Smooth muscle cell (in vitro differentiated cells): ENCODE results near the gene TPK1. TPM values are rescaled to one million over a fixed set of nuclear protein-coding genes. Genes with fewer than 3 reads are reported as not detected.
A peak's percentile ranks its signal among the peaks of the same experiment; 100 is the strongest.

ENCODE experiments used
- DNase-seq: peaks from one replicate; lab custom pipeline; 2025; ENCODE audit not compliant: unreplicated experiment; lab: John Stamatoyannopoulos, UW
- H2AFZ ChIP-seq: fragments of 200-600 bp; sonication (generic); 2 replicates; pipeline ENCODE4 v1.6.0; 2016; ENCODE audit warnings: antibody characterized with exemption, low read depth, mild to moderate bottlenecking
- H3F3A ChIP-seq: fragments of 200-600 bp; sonication (generic); 2 replicates; pipeline ENCODE4 v1.6.0; 2017; ENCODE audit warnings: antibody characterized with exemption, low read depth
- H3K27ac ChIP-seq: fragments of 200-600 bp; sonication (generic); 2 replicates; pipeline ENCODE4 v1.5.1; 2016; ENCODE audit warnings: low read depth, mild to moderate bottlenecking
- H3K27me3 ChIP-seq: fragments of 200-600 bp; sonication (generic); 2 replicates; pipeline ENCODE4 v1.6.1; 2016; ENCODE audit warnings: low read depth, mild to moderate bottlenecking
- H3K36me3 ChIP-seq: fragments of 200-600 bp; sonication (generic); 2 replicates; pipeline ENCODE4 v1.5.1; 2016; ENCODE audit warnings: low read depth
- H3K4me1 ChIP-seq: fragments of 200-600 bp; sonication (generic); 2 replicates; pipeline ENCODE4 v1.5.1; 2016; ENCODE audit warnings: low read depth
- H3K4me2 ChIP-seq: fragments of 200-600 bp; sonication (generic); 2 replicates; pipeline ENCODE4 v1.6.0; 2016; ENCODE audit warnings: mild to moderate bottlenecking
- H3K4me3 ChIP-seq: fragments of 200-600 bp; sonication (generic); 2 replicates; pipeline ENCODE4 v1.5.1; 2016; ENCODE audit warnings: mild to moderate bottlenecking
- H3K79me2 ChIP-seq: fragments of 200-600 bp; sonication (generic); 2 replicates; pipeline ENCODE4 v1.6.0; 2016; ENCODE audit warnings: low read depth, mild to moderate bottlenecking
- H3K9ac ChIP-seq: fragments of 200-600 bp; sonication (generic); 2 replicates; pipeline ENCODE4 v1.6.0; 2016; ENCODE audit warnings: low read depth
- H3K9me3 ChIP-seq: fragments of 200-600 bp; sonication (generic); replicated peaks from 2 replicates; pipeline ENCODE4 v1.5.1; 2016; ENCODE audit warnings: low read depth
- H4K20me1 ChIP-seq: fragments of 200-600 bp; sonication (generic); 2 replicates; pipeline ENCODE4 v1.6.0; 2016; ENCODE audit warnings: low read depth
- CTCF ChIP-seq: fragments of 200-600 bp; sonication (generic); IDR thresholded peaks from 2 replicates; pipeline ENCODE4 v1.5.1; 2017; ENCODE audit warnings: borderline replicate concordance, mild to moderate bottlenecking, antibody characterized with exemption; ENCODE audit not compliant: insufficient read depth, poor library complexity, severe bottlenecking
- WGBS: methylation state at CpG from one replicate; pipeline ENCODE4 v1.1.7; 2016; ENCODE audit warnings: low lambda C conversion rate; 5-methylcytosine and 5-hydroxymethylcytosine counted together
- polyA plus RNA-seq: library from polyadenylated mRNA; unstranded; fragments of >200 nt; fragmentation: Nextera tagmentation; extraction: Ambion mirVana; gene quantifications from 2 replicates; pipeline ENCODE4 v1.2.1, GENCODE V29; 2016
- total RNA-seq: library from RNA; depleted of rRNA; stranded (reverse); fragments of >200 nt; gene quantifications from 2 replicates; pipeline ENCODE4 v1.2.3, GENCODE V29; 2014

TPK1 gene
- total and polyA plus RNA-seq, 2 experiments from 2014 or later: 1.2 to 1.9 TPM

- H2AFZ ChIP-seq: no peak overlapping the region
- H3K9ac ChIP-seq: no peak overlapping the region
- TF ChIP-seq CTCF: no peak
- H3K27me3 ChIP-seq: no peaks in the 10 kb centered on the region
- H3K79me2 ChIP-seq: no peaks in the 10 kb centered on the region
- no peaks in the 10 kb centered on the region for H3K36me3 ChIP-seq
- H3K4me3 ChIP-seq: no peak overlapping the region
- WGBS: 72% methylated on average over 13 of the region's 13 CpGs
- DNase-seq: no peak
- H3K4me2 ChIP-seq: no peak overlapping the region
- H3K27ac ChIP-seq: no peak overlapping the region
- H3K4me1 ChIP-seq: peaks cover 15% of the 10 kb centered on the region
- H3K9me3 ChIP-seq: no peaks in the 10 kb centered on the region
- no peaks in the 10 kb centered on the region for H3F3A ChIP-seq
- H4K20me1 ChIP-seq: no peaks in the 10 kb centered on the region
Observed at GRCh38 chr7:144527051-144527471, 308.8 kb downstream of the TPK1 start.

- no peak for TF ChIP-seq CTCF
- no peaks in the 10 kb centered on the region for H3K9me3 ChIP-seq
- no peak overlapping the region for H3K4me3 ChIP-seq
- H3K4me2 ChIP-seq: peak overlapping the region; percentile 27
- no peak overlapping the region for H3K9ac ChIP-seq
- peaks cover 10% of the 10 kb centered on the region for H3K4me1 ChIP-seq
- H3K79me2 ChIP-seq: no peaks in the 10 kb centered on the region
- H3F3A ChIP-seq: no peaks in the 10 kb centered on the region
- no peak overlapping the region for H2AFZ ChIP-seq
- 50% methylated on average over 1 of the region's 1 CpG for WGBS
- H3K27ac ChIP-seq: no peak overlapping the region
- no peaks in the 10 kb centered on the region for H3K36me3 ChIP-seq
- no peaks in the 10 kb centered on the region for H3K27me3 ChIP-seq
- no peak for DNase-seq
- no peaks in the 10 kb centered on the region for H4K20me1 ChIP-seq
Observed at GRCh38 chr7:144525956-144526355, 309.9 kb downstream of the TPK1 start.

GRCh38 chr7:144524271-144524670 lies 311.6 kb downstream of the TPK1 start:
- no peak overlapping the region for H3K9ac ChIP-seq
- peaks cover 5% of the 10 kb centered on the region for H3K4me1 ChIP-seq
- H3K4me3 ChIP-seq: no peak overlapping the region
- no peaks in the 10 kb centered on the region for H3K79me2 ChIP-seq
- H2AFZ ChIP-seq: no peak overlapping the region
- no peaks in the 10 kb centered on the region for H3K27me3 ChIP-seq
- H3K27ac ChIP-seq: no peak overlapping the region
- no peaks in the 10 kb centered on the region for H3K9me3 ChIP-seq
- no peak overlapping the region for H3K4me2 ChIP-seq
- DNase-seq: no peak
- no peaks in the 10 kb centered on the region for H3K36me3 ChIP-seq
- TF ChIP-seq CTCF: no peak
- H4K20me1 ChIP-seq: no peaks in the 10 kb centered on the region
- 93% methylated on average over 3 of the region's 3 CpGs for WGBS
- no peaks in the 10 kb centered on the region for H3F3A ChIP-seq

- no peaks in the 10 kb centered on the region for H3K79me2 ChIP-seq
- 94% methylated on average over 3 of the region's 3 CpGs for WGBS
- no peaks in the 10 kb centered on the region for H4K20me1 ChIP-seq
- H3K9me3 ChIP-seq: no peaks in the 10 kb centered on the region
- TF ChIP-seq CTCF: no peak
- no peak overlapping the region for H3K4me2 ChIP-seq
- no peaks in the 10 kb centered on the region for H3K27me3 ChIP-seq
- H3K36me3 ChIP-seq: no peaks in the 10 kb centered on the region
- H3K27ac ChIP-seq: no peak overlapping the region
- DNase-seq: no peak
- H3K4me3 ChIP-seq: no peak overlapping the region
- peaks cover 5% of the 10 kb centered on the region for H3K4me1 ChIP-seq
- H3K9ac ChIP-seq: no peak overlapping the region
- H3F3A ChIP-seq: no peaks in the 10 kb centered on the region
- H2AFZ ChIP-seq: no peak overlapping the region
Observed at GRCh38 chr7:144523621-144524020, 312.2 kb downstream of the TPK1 start.
